HG03469 (cell line): Measurements from ENCODE around the gene GPC6.

ENCODE experiments used
- ATAC-seq: cut with Tn5 transposase; IDR thresholded peaks from one replicate; pipeline ENCODE4 v1.9.1; 2021; ENCODE audit warnings: mild to moderate bottlenecking, moderate library complexity, moderate number of reproducible peaks; ENCODE audit not compliant: unreplicated experiment

Gene GPC6

GRCh38 chr13:93655154-93655553 lies 428.5 kb downstream of the GPC6 start:
- ATAC-seq, result no peak

GRCh38 chr13:93660391-93661063 lies 433.9 kb downstream of the GPC6 start:
- no peak for ATAC-seq

- ATAC-seq, result no peak
These were observed 444.3 kb downstream of the GPC6 start for GRCh38 chr13:93670866-93671265.

- ATAC-seq, result no peak
These were observed 446.4 kb downstream of the GPC6 start for GRCh38 chr13:93672996-93673395.

- ATAC-seq, result no peak
These were observed 447.3 kb downstream of the GPC6 start for GRCh38 chr13:93673885-93674284.

GRCh38 chr13:93674337-93674755 lies 447.7 kb downstream of the GPC6 start:
- no peak for ATAC-seq

- no peak for ATAC-seq
These were observed 453.7 kb downstream of the GPC6 start for GRCh38 chr13:93680329-93680728.

- no peak for ATAC-seq
These were observed 459.3 kb downstream of the GPC6 start for GRCh38 chr13:93685900-93686299.

- ATAC-seq, result no peak
These were observed 459.8 kb downstream of the GPC6 start for GRCh38 chr13:93686399-93686798.

GRCh38 chr13:93687261-93687660 lies 460.7 kb downstream of the GPC6 start:
- no peak for ATAC-seq

GRCh38 chr13:93689333-93689732 lies 462.7 kb downstream of the GPC6 start:
- ATAC-seq, result no peak

GRCh38 chr13:93690139-93690538 lies 463.5 kb downstream of the GPC6 start:
- no peak for ATAC-seq

GRCh38 chr13:93698016-93698613 lies 471.5 kb downstream of the GPC6 start:
- no peak for ATAC-seq

- ATAC-seq, result no peak
These were observed 473.5 kb downstream of the GPC6 start for GRCh38 chr13:93700115-93700514.

- no peak for ATAC-seq
These were observed 481.9 kb downstream of the GPC6 start for GRCh38 chr13:93708308-93709075.

GRCh38 chr13:93709506-93710244 lies 483.1 kb downstream of the GPC6 start:
- no peak for ATAC-seq

GRCh38 chr13:93714171-93714570 lies 487.6 kb downstream of the GPC6 start:
- ATAC-seq, result no peak

GRCh38 chr13:93715866-93716265 lies 489.3 kb downstream of the GPC6 start:
- no peak for ATAC-seq

GRCh38 chr13:93716623-93717022 lies 490.0 kb downstream of the GPC6 start:
- no peak for ATAC-seq

- ATAC-seq, result no peak
These were observed 494.9 kb downstream of the GPC6 start for GRCh38 chr13:93721483-93721882.

- no peak for ATAC-seq
These were observed 496.7 kb downstream of the GPC6 start for GRCh38 chr13:93723316-93723715.
